ENCODE results near the gene EEF1A2.

The EEF1A2 gene

DNA sequence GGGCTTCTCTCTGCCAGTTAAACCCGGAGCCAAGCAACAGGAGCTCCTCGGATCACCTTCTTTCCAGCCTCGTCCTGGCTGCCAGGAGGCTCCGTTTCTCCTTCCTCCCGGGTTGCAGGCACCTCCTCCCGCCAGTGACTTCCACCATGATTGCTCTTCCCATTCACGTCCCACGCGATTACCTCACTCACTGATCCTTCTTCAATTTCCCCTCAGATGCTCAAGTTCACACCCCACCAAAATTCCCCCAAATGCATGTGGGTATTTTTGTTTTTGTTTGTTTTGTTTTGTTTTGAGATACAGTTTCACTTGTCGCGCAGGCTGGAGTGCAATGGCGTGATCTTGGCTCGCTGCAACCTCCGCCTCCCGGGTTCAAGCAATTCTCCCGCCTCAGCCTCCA lies 51.6 kb downstream of the EEF1A2 start:
- no peak for TF ChIP-seq JUND (IDR thresholded peaks at IDR 0.05; ENCODE audit: low read depth)
- in situ Hi-C loops (cut with HindIII; ENCODE audit: low pct_unique_long_range_greater_than_20kb, low sequenced_read_pairs), result no loop called here
- no peak for DNase-seq (ENCODE audit: low read depth in 1 of 2, low spot score in 1 of 2)

DNA sequence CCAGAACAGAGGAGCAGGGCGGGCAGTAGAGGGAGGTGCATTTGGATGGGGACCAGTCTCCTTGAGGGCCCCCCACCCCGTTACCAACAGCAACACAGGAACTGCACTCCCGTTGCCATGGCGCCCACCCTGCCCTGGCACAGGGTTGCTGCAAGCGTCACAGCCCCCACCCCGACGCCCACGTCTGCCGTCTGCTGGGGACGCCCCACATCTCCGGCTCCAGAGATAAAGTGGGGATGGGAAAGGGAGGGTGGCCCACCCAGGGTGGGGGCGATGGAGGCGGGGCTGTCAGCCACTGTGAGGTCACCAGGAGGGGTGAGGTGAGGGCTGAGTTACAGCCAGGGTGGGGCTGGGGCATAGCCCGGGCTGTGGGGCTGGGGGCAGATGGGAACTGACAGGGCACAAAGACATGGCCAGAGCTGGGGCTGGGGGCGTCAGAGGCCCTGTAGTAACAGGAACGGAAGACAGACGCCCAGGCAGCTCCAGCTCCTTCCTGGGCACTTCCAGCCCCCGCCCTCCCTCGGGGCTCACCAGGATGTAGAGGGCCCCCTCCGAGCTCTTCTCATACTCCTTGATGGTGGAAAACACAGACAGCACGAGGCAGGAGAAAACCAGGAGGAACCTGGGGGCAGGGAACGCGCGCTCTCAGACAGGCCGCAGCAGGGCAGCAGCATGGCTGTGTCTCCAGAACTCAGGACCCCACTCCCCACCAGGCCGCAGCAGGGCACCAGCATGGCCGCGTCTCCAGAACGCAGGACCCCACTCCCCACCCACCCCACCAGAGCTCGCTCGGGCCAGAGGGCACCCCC lies 52.5 kb downstream of the EEF1A2 start:
- DNase-seq (ENCODE audit: low read depth in 1 of 2, low spot score in 1 of 2), result no peak
- TF ChIP-seq JUND (IDR thresholded peaks at IDR 0.05; ENCODE audit: low read depth), result no peak
- in situ Hi-C loops (cut with HindIII; ENCODE audit: low pct_unique_long_range_greater_than_20kb, low sequenced_read_pairs), result no loop called here

DNA sequence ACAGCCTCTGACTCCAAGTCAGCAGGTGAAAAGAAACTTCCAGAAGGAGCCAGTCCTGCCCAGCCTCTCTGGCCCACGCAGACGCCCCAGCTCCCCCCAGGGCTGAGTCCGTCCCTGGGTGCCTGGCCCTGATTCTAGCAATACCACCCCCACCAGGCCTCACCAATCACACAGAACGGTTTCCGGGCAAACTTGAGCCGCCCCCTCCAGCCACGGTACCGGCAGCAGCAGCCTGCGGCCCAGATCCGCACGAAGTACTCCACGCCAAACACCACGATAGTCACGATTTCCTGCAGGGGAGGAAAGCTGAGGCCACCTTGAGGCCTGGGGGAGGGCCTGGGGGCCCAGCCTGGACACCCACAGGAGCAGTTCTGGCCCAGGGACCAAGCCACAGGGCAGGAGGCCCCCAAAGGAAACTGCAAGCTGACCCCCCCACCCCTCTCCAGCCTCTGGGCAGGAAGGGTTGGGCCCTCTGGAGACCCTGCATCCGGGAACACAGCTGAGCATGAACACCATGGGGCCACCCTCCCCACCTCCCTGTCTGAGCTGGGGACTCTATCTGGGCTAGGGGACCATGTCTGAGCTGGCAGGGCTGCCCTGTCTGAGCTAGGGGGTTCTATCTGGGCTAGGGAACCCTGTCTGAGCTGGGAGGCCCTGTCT lies 53.7 kb downstream of the EEF1A2 start:
- no peak for TF ChIP-seq JUND (IDR thresholded peaks at IDR 0.05; ENCODE audit: low read depth)
- DNase-seq (ENCODE audit: low read depth in 1 of 2, low spot score in 1 of 2), result no peak
- in situ Hi-C loops (cut with HindIII; ENCODE audit: low pct_unique_long_range_greater_than_20kb, low sequenced_read_pairs), result no loop called here

DNA sequence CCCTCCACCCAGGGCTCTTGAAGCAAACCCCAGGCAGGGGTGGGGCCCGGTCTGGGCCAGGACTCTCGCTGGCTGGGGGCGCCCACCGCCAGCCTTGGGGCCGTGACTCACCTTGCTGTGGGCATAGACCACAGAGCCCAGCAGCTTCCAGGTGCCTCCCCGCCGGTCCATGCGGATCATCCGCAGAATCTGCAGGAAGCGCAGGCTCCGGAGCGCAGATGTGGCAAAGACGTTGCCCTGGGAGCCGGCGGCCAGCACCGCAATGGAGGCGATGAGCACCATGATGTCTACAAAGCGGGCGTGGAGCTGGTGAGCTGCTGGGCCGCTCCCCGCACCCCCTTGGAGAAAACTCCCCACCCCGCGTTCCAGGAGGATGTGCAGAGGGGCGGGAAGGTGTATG lies 54.3 kb downstream of the EEF1A2 start:
- TF ChIP-seq JUND (IDR thresholded peaks at IDR 0.05; ENCODE audit: low read depth), result no peak
- in situ Hi-C loops (cut with HindIII; ENCODE audit: low pct_unique_long_range_greater_than_20kb, low sequenced_read_pairs), result no loop called here
- DNase-seq (ENCODE audit: low read depth in 1 of 2, low spot score in 1 of 2), result no peak

DNA sequence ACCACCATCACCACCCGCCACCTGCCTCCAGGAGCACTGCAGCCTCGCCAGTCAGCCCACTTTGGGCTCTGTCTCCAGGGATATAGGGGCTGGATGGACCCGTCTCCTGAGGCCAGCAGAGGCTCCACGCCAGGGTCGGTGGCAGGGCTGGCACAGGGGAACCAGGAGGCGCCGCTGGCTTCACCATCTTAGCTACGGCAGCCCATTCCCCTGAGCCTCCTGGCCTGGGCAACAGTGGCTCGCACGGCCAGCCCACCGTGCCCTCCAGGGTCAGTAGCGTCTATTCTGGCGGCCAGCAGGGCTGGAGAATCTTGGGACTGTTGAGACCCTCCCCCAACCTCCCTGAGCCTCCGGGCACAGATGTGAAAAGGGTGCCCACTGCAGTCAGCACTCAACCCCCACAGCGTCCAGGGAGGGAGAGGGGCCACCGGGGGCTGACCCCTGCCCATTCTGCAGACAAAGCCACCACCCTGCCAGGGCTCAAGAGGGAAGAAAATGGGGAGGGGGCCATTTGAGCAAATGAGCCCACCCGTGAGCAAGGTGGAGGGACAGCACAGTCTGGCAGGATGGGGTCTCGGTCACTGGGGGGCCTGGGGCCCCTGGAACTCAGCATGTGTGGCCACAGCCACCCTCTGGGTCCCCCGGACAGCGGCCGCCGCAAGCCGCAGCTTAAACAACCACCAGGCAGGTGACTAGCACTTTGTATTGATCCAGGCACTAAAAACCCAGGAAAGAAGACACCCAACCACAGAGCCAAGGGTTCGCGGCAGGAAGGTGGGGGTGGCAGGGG lies 55.1 kb downstream of the EEF1A2 start:
- TF ChIP-seq JUND (IDR thresholded peaks at IDR 0.05; ENCODE audit: low read depth), result no peak
- no peak for DNase-seq (ENCODE audit: low read depth in 1 of 2, low spot score in 1 of 2)
- in situ Hi-C loops (cut with HindIII; ENCODE audit: low pct_unique_long_range_greater_than_20kb, low sequenced_read_pairs), result no loop called here

DNA sequence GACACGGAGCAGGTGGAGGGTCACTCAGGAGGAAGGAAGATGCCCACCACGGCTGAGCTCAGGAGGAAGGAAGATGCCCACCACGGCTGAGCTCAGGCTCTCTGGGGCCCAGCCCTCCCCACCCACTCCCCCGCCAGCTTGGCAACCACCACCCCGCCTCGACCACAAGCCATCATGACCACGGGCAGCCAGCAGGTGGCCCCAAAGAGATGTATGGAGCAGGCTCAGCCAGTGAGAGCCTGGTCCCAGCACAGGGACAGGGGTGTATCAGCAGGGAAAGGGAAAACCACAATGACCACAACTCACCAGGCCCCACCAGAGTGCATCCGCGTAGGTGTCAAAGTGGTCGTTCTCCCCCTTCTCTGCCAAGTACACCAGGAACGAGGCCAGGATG lies 56.8 kb downstream of the EEF1A2 start:
- peak; percentile 79 to 83 for DNase-seq (ENCODE audit: low read depth in 1 of 2, low spot score in 1 of 2)
- TF ChIP-seq JUND (IDR thresholded peaks at IDR 0.05; ENCODE audit: low read depth), result no peak

DNA sequence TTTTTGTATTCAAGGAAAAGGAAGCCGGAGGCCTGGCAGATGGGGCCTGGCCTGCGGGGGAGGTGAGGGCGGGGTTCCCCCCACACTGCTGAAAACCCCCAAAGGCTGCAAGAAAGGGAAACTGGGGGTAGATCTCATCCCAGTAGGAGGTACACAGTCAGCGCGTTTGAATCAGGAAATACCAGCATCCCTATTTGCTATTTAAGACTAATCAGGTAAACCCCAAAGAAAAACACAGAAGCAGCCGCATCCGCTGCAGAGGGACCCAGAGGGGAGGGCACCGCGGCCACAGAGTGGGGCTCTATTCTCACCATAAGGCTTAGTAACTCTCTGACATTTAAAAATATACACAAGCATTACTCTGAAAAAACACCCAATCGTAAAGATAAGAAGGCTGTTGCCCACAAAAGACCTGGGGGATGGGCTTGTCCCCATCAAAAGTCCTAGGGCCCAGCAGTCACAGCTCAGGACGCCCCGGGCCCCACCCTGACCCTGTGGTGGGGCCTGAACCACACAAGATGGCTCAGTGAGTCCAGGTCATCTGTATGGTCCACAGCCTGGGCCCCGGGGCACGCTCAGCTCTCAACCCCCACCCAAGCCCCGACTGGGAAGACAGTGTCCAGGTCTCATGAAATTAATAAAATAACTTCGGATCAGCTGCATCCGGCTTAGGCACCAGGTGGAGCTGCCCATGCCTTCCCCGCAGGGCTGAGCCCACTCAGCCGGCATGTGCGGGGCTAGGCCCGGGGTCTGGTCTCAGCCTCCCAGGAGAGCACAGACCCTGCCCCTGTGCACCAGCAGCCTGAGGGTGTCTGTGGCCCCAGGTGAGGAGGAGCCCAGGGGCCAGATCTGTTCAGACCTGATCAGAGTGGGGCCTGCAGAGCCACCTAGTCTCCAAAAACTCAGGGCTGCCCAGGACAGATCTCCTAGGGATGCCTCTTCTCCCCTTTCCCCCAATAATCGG lies 57.5 kb downstream of the EEF1A2 start:
- DNase-seq (ENCODE audit: low read depth in 1 of 2, low spot score in 1 of 2), result no peak
- no peak for TF ChIP-seq JUND (IDR thresholded peaks at IDR 0.05; ENCODE audit: low read depth)
- in situ Hi-C loops (cut with HindIII; ENCODE audit: low pct_unique_long_range_greater_than_20kb, low sequenced_read_pairs), result no loop called here

More for the DNA sequence above, 56.8 kb downstream of the EEF1A2 start:
- in situ Hi-C loops (cut with HindIII; ENCODE audit: low pct_unique_long_range_greater_than_20kb, low sequenced_read_pairs), result no loop called here

DNA sequence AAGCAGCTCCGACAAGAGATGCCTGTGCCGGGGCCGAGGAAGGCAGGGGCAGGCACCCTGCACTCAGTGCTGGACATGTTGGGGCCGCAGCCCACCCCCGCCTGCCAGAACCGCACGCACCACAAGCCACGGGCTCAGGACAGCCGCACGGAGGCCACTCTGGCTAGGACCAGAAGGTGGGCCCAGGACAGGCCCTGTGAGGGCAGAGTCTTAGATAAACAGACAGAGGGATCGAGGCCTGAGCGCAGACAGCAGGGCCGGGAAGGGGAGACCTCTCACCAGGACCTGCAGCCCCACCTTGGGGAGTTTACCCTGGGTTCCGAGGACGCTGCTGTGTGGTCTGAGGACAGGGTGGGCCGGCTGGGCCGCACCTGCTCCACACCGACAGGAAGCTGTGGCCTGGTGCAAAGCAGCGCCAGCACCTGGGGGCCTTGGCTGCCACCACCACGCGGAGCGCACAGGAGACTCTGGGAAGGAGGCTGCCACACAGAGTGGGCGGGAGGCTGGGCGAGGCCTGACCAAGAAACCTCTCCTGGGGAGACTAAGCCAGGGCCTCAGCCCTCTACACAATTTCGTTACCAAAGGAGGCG lies 58.4 kb downstream of the EEF1A2 start:
- TF ChIP-seq JUND (IDR thresholded peaks at IDR 0.05; ENCODE audit: low read depth), result no peak
- in situ Hi-C loops (cut with HindIII; ENCODE audit: low pct_unique_long_range_greater_than_20kb, low sequenced_read_pairs), result no loop called here
- no peak for DNase-seq (ENCODE audit: low read depth in 1 of 2, low spot score in 1 of 2)

DNA sequence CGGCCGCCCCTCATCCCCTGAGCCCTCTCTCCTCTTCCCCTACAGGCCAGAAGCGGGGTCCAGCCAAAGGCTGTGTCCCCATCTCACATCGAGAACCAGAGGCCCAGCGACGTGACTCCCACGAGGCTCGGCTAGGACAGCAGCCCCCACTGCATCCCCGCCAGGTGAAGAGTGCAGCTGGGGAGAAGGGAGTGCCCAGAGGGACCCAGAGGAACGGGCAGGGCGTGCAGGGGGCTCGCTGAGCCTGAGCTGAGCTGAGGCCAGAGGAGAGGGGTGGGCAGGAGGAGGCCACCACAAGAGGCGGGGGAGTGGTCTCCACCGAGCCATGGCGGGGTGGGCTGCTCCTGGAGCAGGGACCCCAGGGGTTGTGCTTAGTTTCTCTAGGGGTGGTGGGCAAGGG lies 59.0 kb downstream of the EEF1A2 start:
- in situ Hi-C loops (cut with HindIII; ENCODE audit: low pct_unique_long_range_greater_than_20kb, low sequenced_read_pairs), result no loop called here
- no peak for TF ChIP-seq JUND (IDR thresholded peaks at IDR 0.05; ENCODE audit: low read depth)
- no peak for DNase-seq (ENCODE audit: low read depth in 1 of 2, low spot score in 1 of 2)

DNA sequence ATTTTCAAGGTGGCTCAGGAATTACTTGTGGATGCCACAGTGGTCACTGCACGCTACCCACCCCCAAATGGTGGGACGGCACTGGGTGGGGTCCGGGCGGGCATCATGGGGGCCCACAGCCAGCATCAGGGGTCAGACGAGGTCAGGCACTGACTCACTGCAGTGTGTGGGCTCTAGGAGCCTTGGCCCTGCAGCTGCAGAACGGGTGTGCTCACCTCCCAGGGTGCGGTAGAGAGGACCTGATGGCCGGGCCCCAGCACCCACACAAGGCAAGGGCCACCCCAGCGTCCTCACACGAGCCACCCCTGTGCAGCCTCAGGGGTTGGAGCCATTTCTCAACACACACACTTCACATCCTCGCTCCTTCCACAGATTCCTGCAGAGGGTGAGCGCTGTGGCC lies 60.8 kb downstream of the EEF1A2 start:
- in situ Hi-C loops (cut with HindIII; ENCODE audit: low pct_unique_long_range_greater_than_20kb, low sequenced_read_pairs), result no loop called here
- no peak for DNase-seq (ENCODE audit: low read depth in 1 of 2, low spot score in 1 of 2)
- TF ChIP-seq JUND (IDR thresholded peaks at IDR 0.05; ENCODE audit: low read depth), result no peak

All from T47D (cell line).